Neural progenitor cell (in vitro differentiated cells): ENCODE results near the gene PPP2R2B. TPM values are rescaled to one million over a fixed set of nuclear protein-coding genes. Genes with fewer than 3 reads are reported as not detected.

Experiments
- DNase-seq: peaks from one replicate; pipeline ENCODE4 v3.0.0-alpha.2; 2016; ENCODE audit warnings: low spot score
- H2AFZ ChIP-seq: fragments of 200-600 bp; sonication (generic); replicated peaks from 2 replicates; pipeline ENCODE4 v1.6.1; 2016; ENCODE audit warnings: antibody characterized with exemption
- H3F3A ChIP-seq: fragments of 200-600 bp; sonication (generic); 2 replicates; pipeline ENCODE4 v1.6.1; 2016; ENCODE audit warnings: antibody characterized with exemption, low read depth
- H3K27ac ChIP-seq: fragments of 200-600 bp; sonication (generic); 2 replicates; pipeline ENCODE4 v1.5.1; 2016; ENCODE audit warnings: mild to moderate bottlenecking
- H3K27me3 ChIP-seq: fragments of 200-600 bp; sonication (generic); 2 replicates; pipeline ENCODE4 v1.6.1; 2016; ENCODE audit warnings: mild to moderate bottlenecking, moderate library complexity
- H3K36me3 ChIP-seq: fragments of 200-600 bp; sonication (generic); 2 replicates; pipeline ENCODE4 v1.5.1; 2016
- H3K4me1 ChIP-seq: fragments of 200-600 bp; sonication (generic); 2 replicates; pipeline ENCODE4 v1.6.1; 2016; ENCODE audit warnings: mixed run types
- H3K4me2 ChIP-seq: fragments of 200-600 bp; sonication (generic); 2 replicates; pipeline ENCODE4 v1.6.1; 2016
- H3K4me3 ChIP-seq: fragments of 200-600 bp; sonication (generic); 2 replicates; pipeline ENCODE4 v1.5.1; 2016
- H3K79me2 ChIP-seq: fragments of 200-600 bp; sonication (generic); 2 replicates; pipeline ENCODE4 v1.6.1; 2016; ENCODE audit warnings: low read depth
- H3K9ac ChIP-seq: fragments of 200-600 bp; sonication (generic); 2 replicates; pipeline ENCODE4 v1.6.1; 2016
- H3K9me3 ChIP-seq: fragments of 200-600 bp; sonication (generic); 2 replicates; pipeline ENCODE4 v1.5.1; 2016; ENCODE audit warnings: low read depth
- H4K20me1 ChIP-seq: fragments of 200-600 bp; sonication (generic); 2 replicates; pipeline ENCODE4 v1.6.1; 2016; ENCODE audit warnings: low read depth
- H3K27ac Mint-ChIP-seq: 3 replicates; pipeline ENCODE4 v1.8.0; 2021; ENCODE audit warnings: mixed read lengths
- H3K27me3 Mint-ChIP-seq: 2 replicates; pipeline ENCODE4 v1.8.0; 2022; ENCODE audit warnings: low read depth, mild to moderate bottlenecking, inconsistent platforms, moderate library complexity, mixed read lengths; ENCODE audit not compliant: insufficient read depth
- H3K36me3 Mint-ChIP-seq: 3 replicates; pipeline ENCODE4 v1.8.0; 2021; ENCODE audit warnings: mixed read lengths
- H3K4me1 Mint-ChIP-seq: 3 replicates; pipeline ENCODE4 v1.8.0; 2021; ENCODE audit warnings: mixed read lengths
- H3K4me3 Mint-ChIP-seq: 3 replicates; pipeline ENCODE4 v1.8.0; 2021; ENCODE audit warnings: mild to moderate bottlenecking, moderate library complexity, mixed read lengths
- H3K9me3 Mint-ChIP-seq: 3 replicates; pipeline ENCODE4 v1.8.0; 2020; ENCODE audit warnings: mixed read lengths
- CTCF ChIP-seq: fragments of 200-600 bp; sonication (generic); IDR thresholded peaks from 2 replicates; pipeline ENCODE4 v1.5.1; 2017; ENCODE audit warnings: antibody characterized with exemption, mild to moderate bottlenecking
- EZH2 ChIP-seq: fragments of 200-600 bp; sonication (generic); IDR thresholded peaks from 2 replicates; pipeline ENCODE4 v1.6.1; 2017; ENCODE audit warnings: antibody characterized with exemption, mild to moderate bottlenecking, moderate library complexity
- EZH2phosphoT487 ChIP-seq: fragments of 200-600 bp; sonication (generic); IDR thresholded peaks from 2 replicates; pipeline ENCODE4 v1.6.1; 2017; ENCODE audit warnings: antibody characterized with exemption
- total RNA-seq: library from RNA; depleted of rRNA; stranded (reverse); fragments of >200 nt; gene quantifications from 2 replicates; pipeline ENCODE4 v1.2.3, GENCODE V29; 2015; ENCODE audit warnings: low replicate concordance

The PPP2R2B gene
- total RNA-seq, 1 donor from 2014 or later, result 26.6 TPM

- Histone ChIP-seq H3K36me3 (no peaks in the 10 kb centered on the region), H3K4me2 (no peak overlapping the region), H4K20me1 (no peaks in the 10 kb centered on the region), H3K27ac (no peak overlapping the region), H3K4me3 (no peak overlapping the region), H3F3A (no peaks in the 10 kb centered on the region), H3K9ac (no peak overlapping the region), H3K27me3 (no peaks in the 10 kb centered on the region), H3K9me3 (no peaks in the 10 kb centered on the region), H2AFZ (no peak overlapping the region), H3K4me1 (peaks cover 8% of the 10 kb centered on the region), H3K79me2 (no peaks in the 10 kb centered on the region)
- Mint-ChIP-seq H3K36me3 (no peaks in the 10 kb centered on the region), H3K9me3 (peaks cover 2% of the 10 kb centered on the region), H3K4me1 (no peaks in the 10 kb centered on the region), H3K4me3 (no peak overlapping the region), H3K27me3 (peaks cover 4% of the 10 kb centered on the region), H3K27ac (no peak overlapping the region)
- no peak for TF ChIP-seq EZH2
- no peak for TF ChIP-seq EZH2phosphoT487
- TF ChIP-seq CTCF, result no peak
- DNase-seq, result no peak
These were observed 296.4 kb downstream of the PPP2R2B start for GRCh38 chr5:146582051-146582596.

- peaks cover 15% of the 10 kb centered on the region for H3K9me3 Mint-ChIP-seq
These were observed 298.3 kb downstream of the PPP2R2B start for GRCh38 chr5:146580237-146580636.

GRCh38 chr5:146574713-146575112 is 303.8 kb downstream of the PPP2R2B start:
- Histone ChIP-seq H3K36me3 (no peaks in the 10 kb centered on the region), H3K79me2 (no peaks in the 10 kb centered on the region), H3F3A (no peaks in the 10 kb centered on the region), H4K20me1 (no peaks in the 10 kb centered on the region), H3K4me2 (no peak overlapping the region), H3K4me3 (no peak overlapping the region), H3K27ac (no peak overlapping the region), H2AFZ (no peak overlapping the region), H3K9me3 (no peaks in the 10 kb centered on the region), H3K27me3 (no peaks in the 10 kb centered on the region), H3K9ac (no peak overlapping the region), H3K4me1 (no peaks in the 10 kb centered on the region)
- peaks cover 2% of the 10 kb centered on the region for H3K27me3 Mint-ChIP-seq
- H3K4me1 Mint-ChIP-seq, result no peaks in the 10 kb centered on the region
- no peak overlapping the region for H3K4me3 Mint-ChIP-seq
- H3K9me3 Mint-ChIP-seq, result peaks cover 30% of the 10 kb centered on the region
- no peak for DNase-seq
- no peak overlapping the region for H3K27ac Mint-ChIP-seq
- H3K36me3 Mint-ChIP-seq, result peaks cover 1% of the 10 kb centered on the region
- no peak for TF ChIP-seq CTCF
- no peak for TF ChIP-seq EZH2phosphoT487
- no peak for TF ChIP-seq EZH2

More at GRCh38 chr5:146580237-146580636, 298.3 kb downstream of the PPP2R2B start:
- H3K27me3 ChIP-seq, result no peaks in the 10 kb centered on the region
- H3K27me3 Mint-ChIP-seq, result peaks cover 4% of the 10 kb centered on the region
- no peak overlapping the region for H3K4me3 ChIP-seq
- H3K4me1 ChIP-seq, result no peaks in the 10 kb centered on the region
- H3K9ac ChIP-seq, result no peak overlapping the region
- no peaks in the 10 kb centered on the region for H3K79me2 ChIP-seq
- H3K36me3 Mint-ChIP-seq, result no peaks in the 10 kb centered on the region
- no peak overlapping the region for H3K4me2 ChIP-seq
- DNase-seq, result no peak
- no peaks in the 10 kb centered on the region for H3F3A ChIP-seq
- no peak overlapping the region for H3K4me3 Mint-ChIP-seq
- H2AFZ ChIP-seq, result no peak overlapping the region
- H4K20me1 ChIP-seq, result no peaks in the 10 kb centered on the region
- H3K9me3 ChIP-seq, result no peaks in the 10 kb centered on the region
- no peak overlapping the region for H3K27ac ChIP-seq
- H3K27ac Mint-ChIP-seq, result no peak overlapping the region
- no peaks in the 10 kb centered on the region for H3K4me1 Mint-ChIP-seq
- no peak for TF ChIP-seq EZH2phosphoT487
- TF ChIP-seq EZH2, result no peak
- TF ChIP-seq CTCF, result no peak
- no peaks in the 10 kb centered on the region for H3K36me3 ChIP-seq
